HG03457 (cell line): ENCODE results near the gene PLA2G6.

ENCODE experiments used
- ATAC-seq: cut with Tn5 transposase; IDR thresholded peaks from one replicate; pipeline ENCODE4 v1.9.1; 2021; ENCODE audit warnings: moderate number of reproducible peaks; ENCODE audit not compliant: unreplicated experiment

The PLA2G6 gene

DNA sequence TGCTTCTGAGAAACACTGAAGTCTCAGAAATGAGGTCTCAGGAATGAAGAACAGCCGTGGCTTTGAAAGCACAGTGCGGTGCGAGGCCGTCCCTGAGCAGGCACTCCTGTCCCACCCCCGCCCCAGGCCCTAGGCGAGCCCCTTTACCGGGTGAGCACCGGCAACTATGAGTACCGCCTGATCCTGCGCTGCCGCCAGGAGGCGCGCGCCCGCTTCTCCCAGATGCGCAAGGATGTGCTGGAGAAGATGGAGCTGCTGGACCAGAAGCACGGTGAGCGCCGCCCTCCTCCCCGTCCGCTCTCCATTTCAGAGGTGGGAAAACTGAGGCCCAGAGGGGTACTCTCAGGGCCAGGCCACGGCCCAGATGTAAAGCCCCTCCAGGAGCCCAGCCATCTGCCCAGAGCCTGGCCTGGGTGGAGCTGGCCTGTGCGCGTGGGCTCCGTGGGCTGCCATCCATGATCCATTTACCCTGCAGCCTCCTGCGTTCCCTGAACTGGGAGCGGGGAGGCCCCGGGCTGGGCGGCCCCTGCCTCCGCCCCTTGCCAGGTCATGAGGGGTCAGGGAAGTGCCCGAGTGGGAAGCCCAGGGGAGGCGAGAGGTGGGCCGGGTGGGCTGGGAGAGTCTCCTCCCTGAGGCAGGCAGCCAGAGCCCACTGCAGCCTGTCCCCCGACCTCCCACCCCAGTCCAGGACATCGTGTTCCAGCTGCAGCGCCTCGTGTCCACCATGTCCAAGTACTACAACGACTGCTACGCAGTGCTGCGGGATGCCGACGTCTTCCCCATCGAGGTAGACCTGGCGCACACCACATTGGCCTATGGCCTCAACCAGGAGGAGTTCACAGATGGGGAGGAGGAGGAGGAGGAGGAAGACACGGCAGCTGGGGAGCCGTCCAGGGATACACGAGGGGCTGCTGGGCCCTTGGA, 107.2 kb downstream of the PLA2G6 start:
- no peak for ATAC-seq

DNA sequence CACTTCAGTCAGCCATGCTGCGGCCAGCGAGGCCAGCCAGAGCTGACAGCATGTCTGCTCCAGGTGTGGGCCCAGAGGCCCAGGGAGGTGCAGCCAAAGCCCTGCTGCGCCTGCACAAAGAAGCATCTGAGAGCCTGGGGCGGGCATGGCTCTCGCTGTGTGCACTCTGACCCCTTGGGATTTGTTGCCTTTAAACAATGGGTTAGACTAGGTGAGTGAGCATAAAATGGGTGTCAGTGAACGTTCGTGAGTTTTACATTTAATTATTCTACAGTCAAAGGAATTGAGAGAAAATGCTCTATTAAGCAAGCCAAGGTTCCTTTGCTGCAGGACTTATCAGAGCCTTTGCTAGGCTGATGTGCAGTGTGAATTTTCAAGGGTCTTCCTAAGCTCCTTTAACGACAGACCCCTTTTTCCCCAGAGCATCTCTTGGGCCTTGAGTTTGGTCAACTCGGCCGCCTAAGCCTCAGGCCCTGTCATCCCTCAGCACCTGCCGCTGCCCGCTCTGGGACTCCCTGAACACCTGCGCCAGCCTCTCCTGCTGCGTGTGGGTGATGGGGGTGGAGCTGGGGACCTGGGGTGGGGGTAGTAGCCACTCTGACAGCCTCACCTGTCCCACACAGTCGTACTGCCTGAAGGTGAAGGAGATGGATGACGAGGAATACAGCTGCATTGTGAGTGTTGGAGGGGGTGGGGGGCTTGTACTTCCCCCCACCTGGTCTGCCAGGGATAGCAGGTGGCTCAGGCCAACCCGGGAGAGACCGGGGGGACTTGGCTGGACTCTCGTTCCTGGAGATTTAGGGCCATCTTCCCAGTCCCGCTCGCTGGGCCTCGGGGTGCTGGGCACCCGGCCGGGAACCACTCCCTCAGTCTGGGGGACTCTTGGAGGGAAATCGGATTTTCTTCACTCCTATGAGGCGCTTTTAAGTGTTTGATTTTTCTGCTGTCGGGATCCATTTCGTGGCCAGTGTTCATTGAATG, 108.2 kb downstream of the PLA2G6 start:
- no peak for ATAC-seq

DNA sequence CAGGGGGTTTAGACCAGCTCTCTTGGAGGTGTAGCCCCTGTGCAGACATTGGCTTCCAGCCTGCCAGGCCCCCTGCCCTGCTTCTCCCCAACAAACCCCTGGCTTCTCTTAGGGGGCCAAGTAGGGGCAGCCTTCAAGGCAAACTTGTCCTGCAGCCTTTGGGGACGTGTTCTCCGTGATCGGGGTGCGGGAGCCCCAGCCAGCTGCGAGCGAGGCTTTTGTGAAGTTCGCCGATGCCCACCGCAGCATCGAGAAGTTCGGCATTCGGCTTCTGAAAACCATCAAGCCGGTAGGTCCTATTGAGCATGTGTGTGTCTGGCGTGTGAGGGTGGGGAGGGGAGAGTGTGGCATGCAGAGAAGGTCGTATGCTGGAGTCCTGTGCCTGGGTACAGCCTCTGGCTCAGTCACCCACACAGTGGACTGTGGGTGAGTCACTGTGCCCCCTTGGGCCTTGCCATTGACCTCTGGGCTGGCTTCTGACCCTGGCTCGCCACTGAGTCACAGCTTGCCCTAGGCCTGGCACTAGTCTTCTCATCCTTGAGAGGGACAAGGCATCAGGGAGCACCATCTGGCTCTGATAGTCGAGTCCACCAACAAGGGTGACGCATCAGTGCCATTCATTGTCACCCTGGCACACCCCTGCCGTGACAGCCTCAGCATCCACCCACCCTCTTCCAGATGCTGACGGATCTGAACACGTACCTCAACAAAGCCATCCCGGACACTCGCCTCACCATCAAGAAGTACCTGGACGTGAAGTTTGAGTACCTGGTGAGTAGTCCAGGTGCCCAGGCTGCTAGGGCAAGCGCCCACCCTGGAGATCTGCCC, 109.1 kb downstream of the PLA2G6 start:
- no peak for ATAC-seq

DNA sequence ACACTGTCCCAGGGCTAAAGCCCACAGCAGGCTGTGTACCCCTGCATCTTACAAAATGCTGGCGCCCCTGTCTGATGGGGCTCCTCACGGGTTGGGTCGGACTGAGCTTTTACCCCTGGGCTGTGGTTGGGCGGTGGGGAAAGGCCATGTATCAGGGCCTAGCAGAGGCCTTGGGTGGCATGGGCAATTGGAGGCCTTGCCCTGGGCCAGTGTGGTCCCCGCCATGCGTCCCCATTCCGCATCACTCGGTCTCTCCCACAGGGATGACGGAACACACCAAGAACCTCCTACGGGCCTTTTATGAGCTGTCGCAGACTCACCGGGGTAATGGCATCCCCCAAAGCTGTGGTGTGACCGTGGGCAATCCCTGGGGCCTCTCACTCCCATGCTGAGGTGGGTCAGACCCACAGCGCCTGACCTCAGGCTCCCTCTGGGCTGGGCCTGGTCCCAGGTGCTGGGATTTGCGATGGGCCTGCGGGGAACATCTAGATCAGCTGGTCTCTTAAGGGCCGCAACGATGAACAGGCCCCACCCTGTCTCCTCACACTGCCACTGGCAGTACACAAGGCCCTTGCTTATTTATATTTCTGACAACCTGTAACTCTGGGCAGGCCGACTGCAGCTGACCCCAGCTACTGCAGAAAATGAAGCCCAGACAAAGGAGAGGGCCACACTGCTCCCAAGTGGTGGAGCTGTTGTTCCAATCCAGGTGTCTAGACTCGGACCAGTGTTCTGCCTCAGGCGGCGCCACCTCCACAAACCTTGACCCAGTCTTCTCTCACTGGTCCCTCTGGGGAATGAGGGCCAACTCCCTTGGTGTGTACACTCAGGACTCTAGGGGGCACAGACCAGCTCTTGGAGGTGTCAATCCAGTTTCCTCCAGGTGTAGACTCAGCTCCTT, 110.0 kb downstream of the PLA2G6 start:
- ATAC-seq = no peak

DNA sequence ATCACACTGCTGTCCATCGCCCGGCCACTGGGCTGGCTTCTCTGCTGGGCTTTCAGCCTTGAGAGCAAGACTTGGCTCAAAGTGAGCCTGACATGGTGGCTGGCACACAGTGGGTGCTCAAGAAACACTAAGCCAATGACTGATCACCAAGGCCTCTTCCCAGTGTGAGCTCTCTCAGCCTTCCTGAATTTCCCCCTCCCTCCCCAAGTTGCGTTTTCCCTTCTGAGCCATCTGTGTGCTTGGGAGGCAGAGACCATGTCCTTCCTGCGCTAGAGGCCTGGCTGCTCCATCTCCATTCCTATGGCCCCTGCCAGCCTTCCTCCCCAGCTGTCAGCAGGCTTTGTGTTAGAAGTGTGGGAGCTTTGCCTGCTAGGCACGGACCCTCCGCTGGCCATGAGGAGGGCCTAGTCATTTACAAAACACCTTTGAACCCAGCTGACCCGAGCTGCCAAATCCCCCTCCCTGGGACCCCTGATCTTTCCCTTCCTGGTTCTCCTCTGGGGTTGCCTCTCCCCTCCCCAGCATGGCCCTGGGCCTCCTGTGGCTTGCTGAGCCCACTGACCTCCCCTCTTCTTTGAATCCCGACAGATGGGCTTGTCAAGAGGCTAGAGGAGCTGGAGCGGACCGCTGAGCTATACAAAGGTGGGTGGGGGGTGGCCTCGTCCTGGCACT, 111.2 kb downstream of the PLA2G6 start:
- no peak for ATAC-seq

DNA sequence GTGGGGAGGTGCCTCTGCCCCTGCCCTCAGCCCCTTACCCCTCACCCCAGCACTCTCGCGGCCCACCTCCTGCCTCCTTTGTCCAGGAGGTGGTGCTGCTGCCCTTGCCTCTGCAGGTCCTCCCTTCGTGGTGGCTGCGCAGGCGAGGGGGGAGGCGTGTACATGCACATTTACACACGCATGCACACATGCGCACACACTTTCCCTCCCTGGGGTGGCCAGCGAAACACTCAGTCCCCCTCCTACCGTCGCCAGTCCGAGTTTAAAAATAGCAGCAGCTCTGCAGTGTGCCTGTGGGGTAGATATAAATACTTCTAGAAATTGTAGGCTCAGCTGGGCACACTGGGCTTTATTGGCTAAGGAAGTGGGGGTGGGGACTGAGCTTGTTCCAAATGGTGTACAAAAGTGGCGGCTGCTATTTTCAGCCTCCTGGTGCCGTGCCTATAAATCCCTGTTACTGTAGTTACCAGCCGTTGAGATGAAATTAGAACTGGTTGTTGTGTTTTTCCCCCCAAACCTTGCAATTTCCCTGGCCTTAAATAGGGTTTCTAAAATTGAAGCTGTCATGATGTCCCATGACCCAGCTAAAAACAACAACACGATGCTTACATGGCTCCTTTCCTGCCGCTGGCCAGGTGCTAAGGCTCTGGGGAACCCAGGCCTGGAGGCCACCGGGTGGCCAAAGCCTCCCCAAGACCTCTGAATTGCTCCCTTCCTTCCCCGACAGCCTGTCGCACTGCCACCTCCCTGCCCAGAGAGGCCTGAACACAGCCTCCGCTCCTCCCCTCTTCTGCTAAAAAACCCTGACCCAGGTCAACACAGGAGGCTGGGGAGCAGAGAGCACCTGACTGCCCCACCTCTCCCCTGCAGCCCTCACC, 112.0 kb downstream of the PLA2G6 start:
- no peak for ATAC-seq

DNA sequence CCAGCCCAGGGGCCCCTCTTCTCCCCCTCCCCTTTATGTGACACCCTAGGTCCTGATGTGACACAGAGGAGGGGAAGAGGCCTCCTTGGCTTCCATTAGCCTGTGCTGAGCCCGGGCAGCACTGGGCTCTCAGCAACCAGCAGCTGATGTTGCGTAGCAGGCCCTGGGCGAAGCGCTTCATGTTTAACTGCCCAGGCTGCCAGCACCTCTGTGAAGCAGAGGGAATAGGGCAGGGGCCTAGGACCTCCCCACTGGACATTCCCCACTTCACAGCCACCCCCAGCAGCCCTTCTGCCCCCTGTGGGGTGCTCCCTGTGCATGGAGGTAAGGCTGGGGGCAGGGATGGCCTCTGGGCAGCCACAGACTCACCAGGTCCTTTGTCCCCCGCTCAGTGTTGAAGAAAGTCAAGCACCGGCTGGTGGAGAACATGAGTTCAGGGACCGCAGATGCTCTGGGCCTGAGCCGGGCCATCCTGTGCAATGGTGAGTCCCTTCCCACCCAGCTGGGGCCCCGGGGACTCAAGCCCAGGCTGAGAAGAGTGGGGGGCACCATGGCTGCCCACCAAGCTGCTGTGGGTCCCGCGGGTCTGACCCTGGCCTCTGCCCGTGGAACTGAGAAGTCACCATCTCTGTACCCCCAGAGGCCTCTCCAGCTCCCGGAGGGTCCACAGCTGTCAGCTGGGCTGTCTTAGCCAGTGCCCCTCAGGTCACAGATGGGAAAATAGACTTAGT, 112.8 kb downstream of the PLA2G6 start:
- ATAC-seq = no peak

DNA sequence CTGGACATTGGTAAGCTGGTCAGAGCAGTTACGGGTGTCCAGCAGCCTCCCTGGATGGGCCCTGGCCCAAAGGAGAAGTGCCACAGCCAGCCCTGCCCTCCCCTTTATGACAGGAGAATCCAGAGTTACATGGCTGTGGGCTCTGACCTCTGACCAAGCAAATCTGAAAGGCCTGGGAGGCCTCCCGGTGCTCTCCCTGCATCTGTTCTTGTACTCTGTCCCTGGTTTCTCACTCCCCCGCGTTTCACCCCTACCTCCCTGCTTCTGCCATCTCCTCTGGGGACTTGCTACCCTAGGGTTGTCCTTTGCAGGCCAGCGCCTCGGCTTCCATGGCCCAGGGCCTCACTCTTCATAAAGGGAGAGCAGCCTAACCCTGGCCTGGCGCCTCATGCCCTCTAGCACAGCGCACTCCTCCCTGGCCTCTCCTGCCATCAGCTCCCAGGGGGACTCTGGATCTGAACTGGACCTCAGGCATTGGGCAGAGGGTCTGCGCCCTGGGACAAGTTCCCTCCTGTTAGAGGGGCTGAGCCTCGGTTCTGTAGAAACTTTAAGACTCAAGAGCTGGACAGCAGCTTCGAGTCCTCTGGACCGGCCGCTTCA, 113.8 kb downstream of the PLA2G6 start:
- no peak for ATAC-seq

DNA sequence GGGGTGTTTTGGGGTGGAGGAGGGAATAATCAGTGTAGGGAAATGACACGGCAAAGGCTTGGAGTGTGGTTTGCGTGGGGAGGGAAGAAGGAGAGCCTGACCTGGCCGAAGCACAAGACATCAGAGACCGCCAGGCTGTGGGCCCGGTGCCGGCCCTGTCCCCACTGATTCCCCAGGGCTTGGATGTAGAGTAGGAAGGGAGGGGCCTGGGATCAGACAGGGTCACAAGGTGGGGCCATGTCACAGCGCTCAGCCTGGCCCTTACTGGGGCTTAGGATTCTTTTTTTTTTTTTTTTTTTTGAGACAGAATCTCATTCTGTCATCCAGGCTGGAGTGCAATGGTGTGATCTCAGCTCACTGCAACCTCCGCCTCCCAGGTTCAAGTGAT, 114.6 kb downstream of the PLA2G6 start:
- no peak for ATAC-seq

DNA sequence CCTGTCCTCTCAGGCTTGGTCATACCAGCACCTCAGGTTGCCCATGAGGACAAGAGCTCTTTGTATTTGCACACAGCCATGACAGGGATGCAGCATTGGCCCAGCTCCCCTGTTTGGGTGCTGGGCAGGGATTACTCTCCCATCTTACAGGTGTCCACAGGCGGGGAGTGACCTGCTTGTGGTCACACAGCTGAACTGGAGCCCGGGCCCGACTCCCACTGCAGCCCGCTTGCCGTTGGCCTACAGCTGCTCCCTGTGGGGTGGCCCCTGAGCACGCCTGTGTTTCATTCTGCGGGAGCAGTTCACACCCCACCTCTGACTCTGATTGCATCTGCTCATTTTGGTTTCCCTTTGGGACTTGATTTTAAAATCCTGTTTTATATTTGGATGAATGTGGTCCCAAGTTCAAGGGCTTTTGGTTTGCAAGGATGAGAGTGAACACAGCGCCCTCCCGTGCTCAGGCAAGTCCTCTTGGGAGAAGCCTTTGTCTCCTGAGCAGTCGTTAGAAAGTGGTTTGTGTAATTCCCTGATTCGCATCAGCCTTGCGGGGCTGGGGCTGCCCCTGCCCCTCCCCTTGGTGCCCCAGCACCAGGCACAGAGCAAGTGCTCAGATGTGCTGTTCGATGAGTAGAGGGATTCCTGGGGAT, 115.1 kb downstream of the PLA2G6 start:
- ATAC-seq = no peak

DNA sequence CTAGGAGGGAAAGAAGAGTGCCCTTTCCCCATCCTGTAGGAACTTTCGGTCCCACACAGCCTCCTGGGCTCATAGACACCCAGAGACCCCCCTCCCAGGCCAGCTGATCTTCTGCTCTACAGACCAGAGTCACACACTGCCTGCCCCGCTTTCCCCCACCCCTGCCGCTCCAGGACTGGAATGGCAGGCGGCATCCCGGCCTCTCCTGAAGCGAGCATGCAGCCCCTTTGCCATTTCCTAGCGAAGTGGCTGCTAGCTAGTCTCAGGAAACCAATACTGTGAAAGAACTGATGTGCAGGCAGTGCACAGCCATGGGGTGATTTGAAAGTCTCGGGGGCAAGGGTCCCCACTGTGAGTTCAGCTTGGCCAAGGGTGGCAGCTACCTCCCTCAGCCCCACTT, 116.1 kb downstream of the PLA2G6 start:
- ATAC-seq = no peak

DNA sequence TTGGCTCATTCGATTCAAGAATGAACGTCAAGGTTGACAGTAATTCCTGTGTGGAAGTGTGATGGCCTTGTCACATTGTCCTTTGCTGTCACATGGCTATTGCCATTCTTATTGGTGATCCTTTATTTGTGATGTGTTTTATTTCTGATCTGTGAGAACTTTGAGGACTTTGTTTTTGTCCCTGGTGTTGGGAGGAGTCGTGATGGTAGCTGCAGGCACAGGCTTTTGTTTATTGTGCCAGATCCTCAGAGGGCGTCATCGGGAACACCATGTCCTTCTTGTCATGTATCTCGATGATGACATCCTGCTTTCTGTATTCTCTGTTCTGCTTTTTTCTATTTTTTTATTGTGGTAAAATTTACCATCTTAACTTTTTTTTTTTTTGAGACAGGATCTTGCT, 118.8 kb downstream of the PLA2G6 start:
- no peak for ATAC-seq
